ENCODE results near the gene NELFA. TPM values are rescaled to one million over a fixed set of nuclear protein-coding genes. Genes with fewer than 3 reads are reported as not detected.
A peak's percentile ranks its signal among the peaks of the same experiment; 100 is the strongest.

The NELFA gene
- total RNA-seq, 1 experiment from 2014 or later: 58.3 TPM

- ChIA-PET CTCF (no interaction called here), POLR2A (ENCODE audit: low non-redundant PET) (no interaction called here)
- Histone ChIP-seq H3K36me3 (ENCODE audit: insufficient read depth, low read length, poor library complexity, severe bottlenecking) (peaks cover 5% of the 10 kb centered on the region), H3K9me3 (ENCODE audit: low read depth, low read length, poor library complexity, severe bottlenecking) (no peaks in the 10 kb centered on the region), H3K27me3 (replicated peaks; ENCODE audit: insufficient read depth, low read depth, low read length, poor library complexity) (no peaks in the 10 kb centered on the region), H3K4me1 (ENCODE audit: insufficient read depth, low read length, poor library complexity, severe bottlenecking) (no peaks in the 10 kb centered on the region), H3K4me3 (ENCODE audit: low read depth, low read length, poor library complexity, severe bottlenecking) (no peak overlapping the region), H3K27ac (ENCODE audit: low read depth, low read length, poor library complexity, severe bottlenecking) (no peak overlapping the region)
- intact Hi-C loops (cut with micrococcal nuclease; ENCODE audit: unreplicated experiment): no loop called here
- no TSS peak for BruUV-seq (replicated peaks)
- no peak for DNase-seq (ENCODE audit: low spot score)
- TF ChIP-seq CTCF (conservative IDR thresholded peaks at IDR 0.05; ENCODE audit: low read depth, low read length): no peak
- no peak for TF ChIP-seq EZH2 (IDR thresholded peaks at IDR 0.05; ENCODE audit: borderline replicate concordance, low read depth, low read length, poor library complexity, severe bottlenecking)
Measured at GRCh38 chr4:2011583-2011982, 2.8 kb upstream of the NELFA start.

DNA sequence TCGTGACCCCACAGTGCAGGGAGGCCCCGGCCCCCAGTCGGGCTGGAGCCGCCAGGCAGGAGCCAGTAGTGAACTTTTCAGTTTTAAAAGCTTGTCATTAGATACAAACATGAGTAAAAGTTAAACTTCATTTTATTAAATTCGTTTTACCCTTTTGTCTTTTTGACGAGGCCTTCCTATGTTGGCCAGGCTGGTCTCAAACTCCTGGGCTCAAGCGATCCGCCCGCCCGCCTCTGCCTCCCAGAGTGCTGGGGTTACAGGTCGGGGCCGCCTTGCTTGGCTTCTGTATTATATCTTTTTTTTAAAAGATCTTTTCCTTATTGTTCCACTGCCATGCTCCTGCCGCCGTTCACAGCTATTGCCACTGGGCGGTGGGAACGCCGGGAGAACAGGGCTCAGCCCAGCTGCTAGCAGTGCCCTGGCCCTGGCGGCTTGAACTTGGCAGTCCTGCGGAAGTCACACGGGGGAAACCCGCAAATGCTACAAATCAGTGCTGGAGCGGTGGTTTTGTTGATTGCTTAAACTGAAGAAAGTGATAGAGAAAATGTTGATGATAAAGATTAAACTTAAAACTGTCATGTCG is 968 bp upstream of the NELFA start:
- peak; percentile 69 for DNase-seq (ENCODE audit: low spot score)
- Histone ChIP-seq H3K4me3 (ENCODE audit: low read depth, low read length, poor library complexity, severe bottlenecking) (peak overlapping the region; percentile 70), H3K9me3 (ENCODE audit: low read depth, low read length, poor library complexity, severe bottlenecking) (no peaks in the 10 kb centered on the region), H3K4me1 (ENCODE audit: insufficient read depth, low read length, poor library complexity, severe bottlenecking) (no peaks in the 10 kb centered on the region), H3K36me3 (ENCODE audit: insufficient read depth, low read length, poor library complexity, severe bottlenecking) (peaks cover 19% of the 10 kb centered on the region), H3K27ac (ENCODE audit: low read depth, low read length, poor library complexity, severe bottlenecking) (peak overlapping the region; percentile 100), H3K27me3 (replicated peaks; ENCODE audit: insufficient read depth, low read depth, low read length, poor library complexity) (no peaks in the 10 kb centered on the region)
- TF ChIP-seq CTCF (conservative IDR thresholded peaks at IDR 0.05; ENCODE audit: low read depth, low read length) (peak; percentile 29; the same call in 1 of the 2 replicates), EZH2 (IDR thresholded peaks at IDR 0.05; ENCODE audit: borderline replicate concordance, low read depth, low read length, poor library complexity, severe bottlenecking) (no peak)
- ChIA-PET CTCF (interaction anchor here (0.5 kb wide), 1 partner anchor 242 kb away, joined by 6 read pairs; no protein-coding TSS in a partner anchor), POLR2A (ENCODE audit: low non-redundant PET) (no interaction called here)
- intact Hi-C loops (cut with micrococcal nuclease; ENCODE audit: unreplicated experiment): no loop called here
- TSS peak; percentile 85 for BruUV-seq (replicated peaks)

GRCh38 chr4:2008671-2008920 is 178 bp downstream of the NELFA start:
- DNase-seq (ENCODE audit: low spot score): no peak
- Histone ChIP-seq H3K36me3 (ENCODE audit: insufficient read depth, low read length, poor library complexity, severe bottlenecking) (peaks cover 26% of the 10 kb centered on the region), H3K27ac (ENCODE audit: low read depth, low read length, poor library complexity, severe bottlenecking) (peak overlapping the region; percentile 100), H3K9me3 (ENCODE audit: low read depth, low read length, poor library complexity, severe bottlenecking) (no peaks in the 10 kb centered on the region), H3K4me3 (ENCODE audit: low read depth, low read length, poor library complexity, severe bottlenecking) (peak overlapping the region; percentile 70), H3K27me3 (replicated peaks; ENCODE audit: insufficient read depth, low read depth, low read length, poor library complexity) (no peaks in the 10 kb centered on the region), H3K4me1 (ENCODE audit: insufficient read depth, low read length, poor library complexity, severe bottlenecking) (no peaks in the 10 kb centered on the region)
- no TSS peak for BruUV-seq (replicated peaks)
- ChIA-PET POLR2A (ENCODE audit: low non-redundant PET) (interaction anchor here (0.6 kb wide), 1 partner anchor 42 kb away, joined by 6 read pairs; no protein-coding TSS in a partner anchor), CTCF (no interaction called here)
- no peak for TF ChIP-seq EZH2 (IDR thresholded peaks at IDR 0.05; ENCODE audit: borderline replicate concordance, low read depth, low read length, poor library complexity, severe bottlenecking)
- no peak for TF ChIP-seq CTCF (conservative IDR thresholded peaks at IDR 0.05; ENCODE audit: low read depth, low read length)
- intact Hi-C loops (cut with micrococcal nuclease; ENCODE audit: unreplicated experiment): no loop called here
